Endothelial cell of umbilical vein (primary cell): ENCODE results near the gene RBM17.

ENCODE experiments used
- EZH2 ChIP-seq: IDR thresholded peaks from 2 replicates; pipeline ENCODE4 v1.6.1; 2012; ENCODE audit warnings: borderline replicate concordance, low read depth, mild to moderate bottlenecking, moderate library complexity, low read length, inconsistent platforms; ENCODE audit not compliant: severe bottlenecking
- FOS ChIP-seq: IDR thresholded peaks from 2 replicates; pipeline ENCODE4 v1.6.1; 2011; ENCODE audit warnings: mild to moderate bottlenecking, low read length, moderate library complexity, borderline replicate concordance; ENCODE audit not compliant: insufficient read depth
- JUN ChIP-seq: IDR thresholded peaks from 2 replicates; pipeline ENCODE4 v1.6.1; 2011; ENCODE audit warnings: borderline replicate concordance, low read depth; ENCODE audit not compliant: insufficient read length, insufficient read depth
- MYC ChIP-seq: IDR thresholded peaks from one replicate; pipeline ENCODE4 v1.6.1; 2011; ENCODE audit warnings: mild to moderate bottlenecking, low read depth, low read length
- POLR2A ChIP-seq: IDR thresholded peaks from 2 replicates; pipeline ENCODE4 v1.6.1; 2012; ENCODE audit warnings: low read depth, mild to moderate bottlenecking, control low read depth, low read length
- POLR2AphosphoS5 ChIP-seq: IDR thresholded peaks from 2 replicates; pipeline ENCODE4 v1.6.1; 2012; ENCODE audit warnings: low read depth, mild to moderate bottlenecking, control low read depth, low read length, moderate library complexity; ENCODE audit not compliant: insufficient read depth
- TF ChIP-seq, protein P1 (sequence below), 2 donors: IDR thresholded peaks; 1 replicate in 1 of 2; 2 replicates in 1 of 2; pipeline ENCODE4 v1.5.1; 2011; ENCODE audit warnings: low read length in 2 of 2, mild to moderate bottlenecking in 2 of 2, moderate library complexity in 2 of 2, control low read depth in 1 of 2, inconsistent platforms in 1 of 2, low read depth in 1 of 2; ENCODE audit not compliant: insufficient read depth in 1 of 2; ENCODE audit errors: extremely low read depth in 1 of 2
- TF ChIP-seq, protein P2 (sequence below): IDR thresholded peaks from 2 replicates; pipeline ENCODE4 v1.6.1; 2011; ENCODE audit not compliant: insufficient read depth, insufficient read length

DNA sequence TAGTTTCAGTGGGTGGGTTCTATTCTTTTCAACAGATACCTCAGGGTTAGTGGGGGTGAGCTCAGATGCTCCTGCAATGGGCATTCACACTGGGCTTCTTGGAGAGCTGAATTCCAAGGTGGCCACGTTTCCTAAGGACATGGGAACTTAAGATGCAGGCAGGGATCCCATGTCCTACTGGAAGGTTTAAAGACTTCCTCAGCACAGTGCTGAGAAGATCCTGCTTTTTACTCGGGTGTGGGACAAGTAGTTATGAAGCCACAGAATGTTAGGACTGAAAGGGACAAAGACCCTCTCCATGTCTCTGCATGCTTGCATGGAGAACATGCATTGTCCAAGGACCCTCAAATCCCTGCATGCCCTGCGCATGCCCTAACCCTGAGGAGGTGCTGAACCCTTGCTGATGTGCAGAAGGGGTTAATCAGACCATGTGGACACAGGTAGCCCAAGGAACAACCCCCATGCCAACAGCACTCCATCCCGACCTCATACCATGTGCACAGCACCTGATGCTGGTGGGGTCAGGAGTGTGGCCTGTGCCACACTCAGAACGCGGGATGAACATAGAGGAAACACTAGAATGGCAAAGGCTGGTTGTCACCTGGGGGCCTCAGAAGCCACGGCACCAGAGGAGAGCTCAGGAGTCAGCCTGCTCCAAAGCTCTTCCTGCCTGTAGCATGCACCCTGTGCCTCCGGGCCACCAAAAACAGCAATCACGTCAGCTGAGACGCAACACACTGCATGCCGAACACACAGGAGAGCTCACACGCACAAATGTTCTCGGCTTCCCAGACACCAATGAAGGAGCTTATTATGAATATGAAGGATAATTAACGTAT is 41.8 kb upstream of the RBM17 start:
- TF ChIP-seq, protein P1, sequence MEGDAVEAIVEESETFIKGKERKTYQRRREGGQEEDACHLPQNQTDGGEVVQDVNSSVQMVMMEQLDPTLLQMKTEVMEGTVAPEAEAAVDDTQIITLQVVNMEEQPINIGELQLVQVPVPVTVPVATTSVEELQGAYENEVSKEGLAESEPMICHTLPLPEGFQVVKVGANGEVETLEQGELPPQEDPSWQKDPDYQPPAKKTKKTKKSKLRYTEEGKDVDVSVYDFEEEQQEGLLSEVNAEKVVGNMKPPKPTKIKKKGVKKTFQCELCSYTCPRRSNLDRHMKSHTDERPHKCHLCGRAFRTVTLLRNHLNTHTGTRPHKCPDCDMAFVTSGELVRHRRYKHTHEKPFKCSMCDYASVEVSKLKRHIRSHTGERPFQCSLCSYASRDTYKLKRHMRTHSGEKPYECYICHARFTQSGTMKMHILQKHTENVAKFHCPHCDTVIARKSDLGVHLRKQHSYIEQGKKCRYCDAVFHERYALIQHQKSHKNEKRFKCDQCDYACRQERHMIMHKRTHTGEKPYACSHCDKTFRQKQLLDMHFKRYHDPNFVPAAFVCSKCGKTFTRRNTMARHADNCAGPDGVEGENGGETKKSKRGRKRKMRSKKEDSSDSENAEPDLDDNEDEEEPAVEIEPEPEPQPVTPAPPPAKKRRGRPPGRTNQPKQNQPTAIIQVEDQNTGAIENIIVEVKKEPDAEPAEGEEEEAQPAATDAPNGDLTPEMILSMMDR (IDR thresholded peaks at IDR 0.05; ENCODE audit: extremely low read depth in 1 of 2, insufficient read depth in 1 of 2, low read depth in 1 of 2, low read length in 2 of 2) = no peak
- no peak for TF ChIP-seq EZH2
- TF ChIP-seq, protein P2, sequence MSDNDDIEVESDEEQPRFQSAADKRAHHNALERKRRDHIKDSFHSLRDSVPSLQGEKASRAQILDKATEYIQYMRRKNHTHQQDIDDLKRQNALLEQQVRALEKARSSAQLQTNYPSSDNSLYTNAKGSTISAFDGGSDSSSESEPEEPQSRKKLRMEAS = no peak
- TF ChIP-seq JUN = no peak
- no peak for TF ChIP-seq POLR2AphosphoS5
- no peak for TF ChIP-seq POLR2A
- TF ChIP-seq MYC = no peak
- TF ChIP-seq FOS = no peak
